ENCODE results near the gene MPZL2. TPM values are rescaled to one million over a fixed set of nuclear protein-coding genes. Genes with fewer than 3 reads are reported as not detected.

The MPZL2 gene
- total and polyA plus RNA-seq, 2 experiments from 2014 or later: 2.6 to 4.2 TPM

DNA sequence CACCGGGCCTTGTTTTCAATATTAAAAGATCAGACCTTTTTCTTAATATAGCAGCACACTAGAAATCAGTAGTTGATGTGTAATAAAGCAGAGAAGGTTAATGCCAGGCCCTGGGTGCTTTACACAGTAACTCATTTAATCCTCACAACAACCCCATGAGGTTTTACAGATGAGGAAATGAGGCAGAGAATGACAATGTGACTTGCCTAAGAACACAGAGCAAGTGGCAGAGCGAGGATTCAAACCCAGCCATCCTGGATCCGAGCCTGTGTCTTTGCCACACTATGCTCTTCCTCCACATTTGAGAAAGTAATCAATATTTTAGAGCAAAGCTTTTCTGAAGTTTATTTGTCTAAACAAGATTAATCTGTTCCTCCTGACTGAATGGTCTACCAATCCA is 46.5 kb downstream of the MPZL2 start:
- no peak overlapping the region for H3K4me3 ChIP-seq
- H3K27ac Mint-ChIP-seq: no peak overlapping the region
- H3K27me3 ChIP-seq (ENCODE audit: insufficient read depth): no peaks in the 10 kb centered on the region
- H3K4me3 Mint-ChIP-seq: no peak overlapping the region
- TF ChIP-seq CREB1 (CRISPR knock-in tag; IDR thresholded peaks at IDR 0.05; ENCODE audit: low read depth) (no peak), POLR2AphosphoS5 (IDR thresholded peaks at IDR 0.05; ENCODE audit: low read depth) (no peak), NANOG (IDR thresholded peaks at IDR 0.05; ENCODE audit: borderline replicate concordance) (no peak), STAT1 (IDR thresholded peaks at IDR 0.05; ENCODE audit: unreplicated experiment) (no peak), ZNF331 (CRISPR knock-in tag; IDR thresholded peaks at IDR 0.05; ENCODE audit: low read depth) (no peak), JUNB (IDR thresholded peaks at IDR 0.05; ENCODE audit: unreplicated experiment) (no peak), EZH2phosphoT487 (IDR thresholded peaks at IDR 0.05; ENCODE audit: unreplicated experiment) (no peak)
- TF ChIP-seq, protein P1, sequence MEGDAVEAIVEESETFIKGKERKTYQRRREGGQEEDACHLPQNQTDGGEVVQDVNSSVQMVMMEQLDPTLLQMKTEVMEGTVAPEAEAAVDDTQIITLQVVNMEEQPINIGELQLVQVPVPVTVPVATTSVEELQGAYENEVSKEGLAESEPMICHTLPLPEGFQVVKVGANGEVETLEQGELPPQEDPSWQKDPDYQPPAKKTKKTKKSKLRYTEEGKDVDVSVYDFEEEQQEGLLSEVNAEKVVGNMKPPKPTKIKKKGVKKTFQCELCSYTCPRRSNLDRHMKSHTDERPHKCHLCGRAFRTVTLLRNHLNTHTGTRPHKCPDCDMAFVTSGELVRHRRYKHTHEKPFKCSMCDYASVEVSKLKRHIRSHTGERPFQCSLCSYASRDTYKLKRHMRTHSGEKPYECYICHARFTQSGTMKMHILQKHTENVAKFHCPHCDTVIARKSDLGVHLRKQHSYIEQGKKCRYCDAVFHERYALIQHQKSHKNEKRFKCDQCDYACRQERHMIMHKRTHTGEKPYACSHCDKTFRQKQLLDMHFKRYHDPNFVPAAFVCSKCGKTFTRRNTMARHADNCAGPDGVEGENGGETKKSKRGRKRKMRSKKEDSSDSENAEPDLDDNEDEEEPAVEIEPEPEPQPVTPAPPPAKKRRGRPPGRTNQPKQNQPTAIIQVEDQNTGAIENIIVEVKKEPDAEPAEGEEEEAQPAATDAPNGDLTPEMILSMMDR (conservative IDR thresholded peaks at IDR 0.05; ENCODE audit: low read depth in 2 of 2): no peak
- H2AFZ ChIP-seq: peak overlapping the region; percentile 67; the same call in 1 of the 2 replicates
- no peaks in the 10 kb centered on the region for H3K9me3 Mint-ChIP-seq
- DNase-seq (ENCODE audit: low spot score): no peak
- H3K36me3 Mint-ChIP-seq (ENCODE audit: low read depth): no peaks in the 10 kb centered on the region
- H4K20me1 ChIP-seq (replicated peaks; ENCODE audit: insufficient read depth): no peaks in the 10 kb centered on the region
- H3K4me1 Mint-ChIP-seq: peaks cover 24% of the 10 kb centered on the region
- ATAC-seq: no peak
- H3K27ac ChIP-seq (ENCODE audit: low read depth): no peak overlapping the region
- H3K4me2 ChIP-seq: no peak overlapping the region
- peaks cover 22% of the 10 kb centered on the region for H3K4me1 ChIP-seq (ENCODE audit: insufficient read depth)
- H3K27me3 Mint-ChIP-seq (ENCODE audit: insufficient read depth, low read depth, poor library complexity): peaks cover 7% of the 10 kb centered on the region
- H3K36me3 ChIP-seq (ENCODE audit: insufficient read depth): no peaks in the 10 kb centered on the region
- H3K9me2 ChIP-seq (ENCODE audit: insufficient read depth): peaks cover 4% of the 10 kb centered on the region; the same call in 1 of the 2 replicates
- no peaks in the 10 kb centered on the region for H3K79me2 ChIP-seq (replicated peaks; ENCODE audit: insufficient read depth)
- H3F3A ChIP-seq (replicated peaks; ENCODE audit: low read depth): no peaks in the 10 kb centered on the region

DNA sequence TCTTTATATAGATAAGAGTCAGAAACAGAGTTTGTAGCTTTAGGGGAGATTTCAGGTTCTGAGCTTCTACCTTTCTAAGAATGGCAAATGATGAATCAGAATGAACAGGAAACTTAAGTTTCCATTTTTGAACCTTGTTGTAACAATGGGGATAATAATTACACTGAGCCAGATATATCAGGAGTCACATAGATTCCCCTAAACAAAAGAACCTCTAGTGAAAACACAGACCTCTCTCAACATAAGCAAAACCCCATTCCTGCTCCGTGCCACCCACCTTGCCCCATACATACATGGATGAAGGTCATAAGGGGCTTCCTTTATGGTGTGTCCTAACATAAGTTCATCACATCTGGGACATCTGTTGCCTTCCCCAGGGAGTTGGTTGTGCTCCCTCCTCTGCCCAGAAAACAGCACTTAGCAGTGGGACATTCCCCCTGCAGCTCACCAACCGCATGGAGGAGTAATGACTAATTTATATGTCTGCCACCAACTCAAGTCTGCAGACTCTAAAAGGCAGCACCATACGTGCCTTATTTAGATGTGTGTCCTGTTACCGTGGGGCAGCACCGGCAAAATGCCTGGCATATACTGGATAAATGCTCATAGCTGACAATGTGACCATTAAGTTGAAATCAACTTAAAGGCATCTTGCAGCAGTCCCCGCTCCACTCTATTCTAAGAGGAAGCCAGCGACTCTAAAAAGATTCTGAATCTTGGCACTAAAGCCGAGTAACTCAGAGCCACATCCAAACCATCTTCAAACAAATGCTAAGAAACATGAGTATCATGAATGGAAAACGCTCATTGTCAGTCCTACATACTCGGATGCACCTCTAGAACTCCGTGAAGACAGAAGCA is 47.2 kb downstream of the MPZL2 start:
- no peaks in the 10 kb centered on the region for H3K36me3 Mint-ChIP-seq (ENCODE audit: low read depth)
- H3K4me2 ChIP-seq: no peak overlapping the region
- TF ChIP-seq, protein P2, sequence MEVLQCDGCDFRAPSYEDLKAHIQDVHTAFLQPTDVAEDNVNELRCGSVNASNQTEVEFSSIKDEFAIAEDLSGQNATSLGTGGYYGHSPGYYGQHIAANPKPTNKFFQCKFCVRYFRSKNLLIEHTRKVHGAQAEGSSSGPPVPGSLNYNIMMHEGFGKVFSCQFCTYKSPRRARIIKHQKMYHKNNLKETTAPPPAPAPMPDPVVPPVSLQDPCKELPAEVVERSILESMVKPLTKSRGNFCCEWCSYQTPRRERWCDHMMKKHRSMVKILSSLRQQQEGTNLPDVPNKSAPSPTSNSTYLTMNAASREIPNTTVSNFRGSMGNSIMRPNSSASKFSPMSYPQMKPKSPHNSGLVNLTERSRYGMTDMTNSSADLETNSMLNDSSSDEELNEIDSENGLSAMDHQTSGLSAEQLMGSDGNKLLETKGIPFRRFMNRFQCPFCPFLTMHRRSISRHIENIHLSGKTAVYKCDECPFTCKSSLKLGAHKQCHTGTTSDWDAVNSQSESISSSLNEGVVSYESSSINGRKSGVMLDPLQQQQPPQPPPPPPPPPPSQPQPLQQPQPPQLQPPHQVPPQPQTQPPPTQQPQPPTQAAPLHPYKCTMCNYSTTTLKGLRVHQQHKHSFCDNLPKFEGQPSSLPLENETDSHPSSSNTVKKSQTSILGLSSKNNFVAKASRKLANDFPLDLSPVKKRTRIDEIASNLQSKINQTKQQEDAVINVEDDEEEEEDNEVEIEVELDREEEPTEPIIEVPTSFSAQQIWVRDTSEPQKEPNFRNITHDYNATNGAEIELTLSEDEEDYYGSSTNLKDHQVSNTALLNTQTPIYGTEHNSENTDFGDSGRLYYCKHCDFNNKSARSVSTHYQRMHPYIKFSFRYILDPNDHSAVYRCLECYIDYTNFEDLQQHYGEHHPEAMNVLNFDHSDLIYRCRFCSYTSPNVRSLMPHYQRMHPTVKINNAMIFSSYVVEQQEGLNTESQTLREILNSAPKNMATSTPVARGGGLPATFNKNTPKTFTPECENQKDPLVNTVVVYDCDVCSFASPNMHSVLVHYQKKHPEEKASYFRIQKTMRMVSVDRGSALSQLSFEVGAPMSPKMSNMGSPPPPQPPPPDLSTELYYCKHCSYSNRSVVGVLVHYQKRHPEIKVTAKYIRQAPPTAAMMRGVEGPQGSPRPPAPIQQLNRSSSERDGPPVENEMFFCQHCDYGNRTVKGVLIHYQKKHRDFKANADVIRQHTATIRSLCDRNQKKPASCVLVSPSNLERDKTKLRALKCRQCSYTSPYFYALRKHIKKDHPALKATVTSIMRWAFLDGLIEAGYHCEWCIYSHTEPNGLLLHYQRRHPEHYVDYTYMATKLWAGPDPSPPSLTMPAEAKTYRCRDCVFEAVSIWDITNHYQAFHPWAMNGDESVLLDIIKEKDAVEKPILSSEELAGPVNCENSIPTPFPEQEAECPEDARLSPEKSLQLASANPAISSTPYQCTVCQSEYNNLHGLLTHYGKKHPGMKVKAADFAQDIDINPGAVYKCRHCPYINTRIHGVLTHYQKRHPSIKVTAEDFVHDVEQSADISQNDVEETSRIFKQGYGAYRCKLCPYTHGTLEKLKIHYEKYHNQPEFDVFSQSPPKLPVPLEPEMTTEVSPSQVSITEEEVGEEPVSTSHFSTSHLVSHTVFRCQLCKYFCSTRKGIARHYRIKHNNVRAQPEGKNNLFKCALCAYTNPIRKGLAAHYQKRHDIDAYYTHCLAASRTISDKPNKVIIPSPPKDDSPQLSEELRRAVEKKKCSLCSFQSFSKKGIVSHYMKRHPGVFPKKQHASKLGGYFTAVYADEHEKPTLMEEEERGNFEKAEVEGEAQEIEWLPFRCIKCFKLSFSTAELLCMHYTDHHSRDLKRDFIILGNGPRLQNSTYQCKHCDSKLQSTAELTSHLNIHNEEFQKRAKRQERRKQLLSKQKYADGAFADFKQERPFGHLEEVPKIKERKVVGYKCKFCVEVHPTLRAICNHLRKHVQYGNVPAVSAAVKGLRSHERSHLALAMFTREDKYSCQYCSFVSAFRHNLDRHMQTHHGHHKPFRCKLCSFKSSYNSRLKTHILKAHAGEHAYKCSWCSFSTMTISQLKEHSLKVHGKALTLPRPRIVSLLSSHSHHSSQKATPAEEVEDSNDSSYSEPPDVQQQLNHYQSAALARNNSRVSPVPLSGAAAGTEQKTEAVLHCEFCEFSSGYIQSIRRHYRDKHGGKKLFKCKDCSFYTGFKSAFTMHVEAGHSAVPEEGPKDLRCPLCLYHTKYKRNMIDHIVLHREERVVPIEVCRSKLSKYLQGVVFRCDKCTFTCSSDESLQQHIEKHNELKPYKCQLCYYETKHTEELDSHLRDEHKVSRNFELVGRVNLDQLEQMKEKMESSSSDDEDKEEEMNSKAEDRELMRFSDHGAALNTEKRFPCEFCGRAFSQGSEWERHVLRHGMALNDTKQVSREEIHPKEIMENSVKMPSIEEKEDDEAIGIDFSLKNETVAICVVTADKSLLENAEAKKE (CRISPR knock-in tag; IDR thresholded peaks at IDR 0.05): no peak
- TF ChIP-seq, protein P3, sequence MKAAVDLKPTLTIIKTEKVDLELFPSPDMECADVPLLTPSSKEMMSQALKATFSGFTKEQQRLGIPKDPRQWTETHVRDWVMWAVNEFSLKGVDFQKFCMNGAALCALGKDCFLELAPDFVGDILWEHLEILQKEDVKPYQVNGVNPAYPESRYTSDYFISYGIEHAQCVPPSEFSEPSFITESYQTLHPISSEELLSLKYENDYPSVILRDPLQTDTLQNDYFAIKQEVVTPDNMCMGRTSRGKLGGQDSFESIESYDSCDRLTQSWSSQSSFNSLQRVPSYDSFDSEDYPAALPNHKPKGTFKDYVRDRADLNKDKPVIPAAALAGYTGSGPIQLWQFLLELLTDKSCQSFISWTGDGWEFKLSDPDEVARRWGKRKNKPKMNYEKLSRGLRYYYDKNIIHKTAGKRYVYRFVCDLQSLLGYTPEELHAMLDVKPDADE (IDR thresholded peaks at IDR 0.05): no peak
- TF ChIP-seq NANOG (IDR thresholded peaks at IDR 0.05; ENCODE audit: borderline replicate concordance): no peak
- no peak for TF ChIP-seq STAT1 (IDR thresholded peaks at IDR 0.05; ENCODE audit: unreplicated experiment)
- no peak for TF ChIP-seq JUNB (IDR thresholded peaks at IDR 0.05; ENCODE audit: unreplicated experiment)

More for the DNA sequence above, 47.2 kb downstream of the MPZL2 start:
- Histone ChIP-seq H3K4me3 (no peak overlapping the region), H3F3A (replicated peaks; ENCODE audit: low read depth) (no peaks in the 10 kb centered on the region), H3K36me3 (ENCODE audit: insufficient read depth) (no peaks in the 10 kb centered on the region), H2AFZ (peak overlapping the region; percentile 67; the same call in 1 of the 2 replicates), H3K27me3 (ENCODE audit: insufficient read depth) (no peaks in the 10 kb centered on the region), H4K20me1 (replicated peaks; ENCODE audit: insufficient read depth) (no peaks in the 10 kb centered on the region), H3K27ac (ENCODE audit: low read depth) (no peak overlapping the region), H3K79me2 (replicated peaks; ENCODE audit: insufficient read depth) (no peaks in the 10 kb centered on the region), H3K9me2 (ENCODE audit: insufficient read depth) (peaks cover 4% of the 10 kb centered on the region; the same call in 1 of the 2 replicates), H3K4me1 (ENCODE audit: insufficient read depth) (peaks cover 30% of the 10 kb centered on the region)
- Mint-ChIP-seq H3K27me3 (ENCODE audit: insufficient read depth, low read depth, poor library complexity) (peaks cover 7% of the 10 kb centered on the region), H3K27ac (no peak overlapping the region), H3K4me1 (peaks cover 31% of the 10 kb centered on the region), H3K9me3 (no peaks in the 10 kb centered on the region), H3K4me3 (no peak overlapping the region)
- DNase-seq (ENCODE audit: low spot score) (no peak), ATAC-seq (no peak)
